Aorta (tissue), 4 donors: ENCODE data around the gene RNF43. TPM values are rescaled to one million over a fixed set of nuclear protein-coding genes. Genes with fewer than 3 reads are reported as not detected.

Experiments used
- polyA plus RNA-seq, 2 donors: library from polyadenylated mRNA; stranded (reverse); fragments of 200-250 nt; gene quantifications; one replicate each; pipeline ENCODE4 v1.2.3, GENCODE V29; 2013
- total RNA-seq, 2 donors: library from RNA; stranded (reverse); fragmentation: NEBNext Ultra II Directional; extraction: Animal tissue kit (Norgen Biotek cat#: 25700); gene quantifications; one replicate each; pipeline ENCODE4 v1.2.1, GENCODE V29; 2021
- donor health status: healthy with polysubstance abuse.
- donor health status: Bipolar disorder and iron deficiency.
- donor health status: DM: no; HTN: no; CAD: no.
- donor health status: DM: yes; HTN: yes; CAD: no.

RNF43 gene
- total and polyA plus RNA-seq, 4 donors: 0.10 to 1.1 (median 0.68) TPM; not detected in 1

Other genes starting within 250 kb of the RNF43 start
- not detected for gene EPX, start 224.8 kb downstream of the RNF43 start, total RNA-seq
- not detected for gene EPX, start 224.8 kb downstream of the RNF43 start, polyA plus RNA-seq
- gene MKS1, start 198.3 kb downstream of the RNF43 start, total RNA-seq: 10 to 100 TPM; 10.1 to 13.3 TPM
- gene MKS1, start 198.3 kb downstream of the RNF43 start, polyA plus RNA-seq: 10 to 100 TPM in 1 of 2 donors, 1 to 10 TPM in 1; 4.3 to 13.8 TPM
- not detected for gene LPO, start 178.9 kb downstream of the RNF43 start, total RNA-seq
- gene LPO, start 178.9 kb downstream of the RNF43 start, polyA plus RNA-seq: not detected
- under 1 TPM; 0.26 to 0.63 TPM for gene MPO, start 136.6 kb downstream of the RNF43 start, total RNA-seq
- gene MPO, start 136.6 kb downstream of the RNF43 start, polyA plus RNA-seq: under 1 TPM; 0.18 to 0.38 TPM
- gene TSPOAP1, start 88.7 kb downstream of the RNF43 start, total RNA-seq: 10 to 100 TPM in 1 of 2 donors, 1 to 10 TPM in 1; 9.0 to 21.0 TPM
- 10 to 100 TPM in 1 of 2 donors, 1 to 10 TPM in 1; 4.3 to 46.7 TPM for gene TSPOAP1, start 88.7 kb downstream of the RNF43 start, polyA plus RNA-seq
- gene SUPT4H1, start 65.3 kb downstream of the RNF43 start, total RNA-seq: 10 to 100 TPM; 38.4 to 56.3 TPM
- 10 to 100 TPM; 69.1 to 78.2 TPM for gene SUPT4H1, start 65.3 kb downstream of the RNF43 start, polyA plus RNA-seq
- gene HSF5, start 70.9 kb upstream of the RNF43 start, total RNA-seq: not detected
- gene HSF5, start 70.9 kb upstream of the RNF43 start, polyA plus RNA-seq: not detected
- gene MTMR4, start 97.1 kb upstream of the RNF43 start, total RNA-seq: 10 to 100 TPM; 38.7 to 38.8 TPM
- 10 to 100 TPM; 14.0 to 17.7 TPM for gene MTMR4, start 97.1 kb upstream of the RNF43 start, polyA plus RNA-seq